ENCODE results near the gene GBE1.

DNA sequence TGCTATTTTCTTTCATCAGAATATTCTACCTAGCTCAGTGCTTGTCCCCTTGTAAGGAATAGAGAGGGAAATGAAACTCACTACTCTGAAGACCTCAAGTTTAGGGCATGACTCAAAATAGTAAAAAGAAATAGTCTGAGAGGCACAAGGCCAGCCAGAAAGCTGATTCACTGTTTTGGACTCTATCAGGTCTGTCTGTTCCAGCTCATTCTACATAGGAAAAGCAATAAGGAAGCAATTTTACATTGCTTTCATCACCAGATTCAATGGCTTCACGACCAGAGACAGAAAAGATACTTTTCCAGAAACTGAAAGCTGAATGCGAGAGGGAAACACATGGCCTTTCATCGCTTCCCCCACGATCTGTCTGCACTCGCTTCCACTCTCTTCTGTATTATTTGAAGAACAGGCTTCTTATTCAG, 276.0 kb downstream of the GBE1 start:
- TF ChIP-seq, protein P1, sequence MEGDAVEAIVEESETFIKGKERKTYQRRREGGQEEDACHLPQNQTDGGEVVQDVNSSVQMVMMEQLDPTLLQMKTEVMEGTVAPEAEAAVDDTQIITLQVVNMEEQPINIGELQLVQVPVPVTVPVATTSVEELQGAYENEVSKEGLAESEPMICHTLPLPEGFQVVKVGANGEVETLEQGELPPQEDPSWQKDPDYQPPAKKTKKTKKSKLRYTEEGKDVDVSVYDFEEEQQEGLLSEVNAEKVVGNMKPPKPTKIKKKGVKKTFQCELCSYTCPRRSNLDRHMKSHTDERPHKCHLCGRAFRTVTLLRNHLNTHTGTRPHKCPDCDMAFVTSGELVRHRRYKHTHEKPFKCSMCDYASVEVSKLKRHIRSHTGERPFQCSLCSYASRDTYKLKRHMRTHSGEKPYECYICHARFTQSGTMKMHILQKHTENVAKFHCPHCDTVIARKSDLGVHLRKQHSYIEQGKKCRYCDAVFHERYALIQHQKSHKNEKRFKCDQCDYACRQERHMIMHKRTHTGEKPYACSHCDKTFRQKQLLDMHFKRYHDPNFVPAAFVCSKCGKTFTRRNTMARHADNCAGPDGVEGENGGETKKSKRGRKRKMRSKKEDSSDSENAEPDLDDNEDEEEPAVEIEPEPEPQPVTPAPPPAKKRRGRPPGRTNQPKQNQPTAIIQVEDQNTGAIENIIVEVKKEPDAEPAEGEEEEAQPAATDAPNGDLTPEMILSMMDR (IDR thresholded peaks at IDR 0.05) = no peak
- TF ChIP-seq KAT7 (CRISPR knock-in tag; IDR thresholded peaks at IDR 0.05; ENCODE audit: borderline replicate concordance) (no peak), USF2 (CRISPR knock-in tag; IDR thresholded peaks at IDR 0.05) (no peak), TCF7 (CRISPR knock-in tag; IDR thresholded peaks at IDR 0.05; ENCODE audit: low read depth) (no peak), ZNF281 (CRISPR knock-in tag; IDR thresholded peaks at IDR 0.05) (no peak), NFYB (CRISPR knock-in tag; conservative IDR thresholded peaks at IDR 0.05; ENCODE audit: low read depth) (no peak), ESRRA (CRISPR knock-in tag; IDR thresholded peaks at IDR 0.05; ENCODE audit: borderline replicate concordance) (no peak), PRDM15 (CRISPR knock-in tag; IDR thresholded peaks at IDR 0.05) (no peak), HMGA2 (CRISPR knock-in tag; IDR thresholded peaks at IDR 0.05) (no peak), ZNF423 (CRISPR knock-in tag; IDR thresholded peaks at IDR 0.05) (no peak)
- TF ChIP-seq, protein P2, sequence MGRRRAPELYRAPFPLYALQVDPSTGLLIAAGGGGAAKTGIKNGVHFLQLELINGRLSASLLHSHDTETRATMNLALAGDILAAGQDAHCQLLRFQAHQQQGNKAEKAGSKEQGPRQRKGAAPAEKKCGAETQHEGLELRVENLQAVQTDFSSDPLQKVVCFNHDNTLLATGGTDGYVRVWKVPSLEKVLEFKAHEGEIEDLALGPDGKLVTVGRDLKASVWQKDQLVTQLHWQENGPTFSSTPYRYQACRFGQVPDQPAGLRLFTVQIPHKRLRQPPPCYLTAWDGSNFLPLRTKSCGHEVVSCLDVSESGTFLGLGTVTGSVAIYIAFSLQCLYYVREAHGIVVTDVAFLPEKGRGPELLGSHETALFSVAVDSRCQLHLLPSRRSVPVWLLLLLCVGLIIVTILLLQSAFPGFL (CRISPR knock-in tag; IDR thresholded peaks at IDR 0.05; ENCODE audit: borderline replicate concordance) = no peak
- TF ChIP-seq, protein P3, sequence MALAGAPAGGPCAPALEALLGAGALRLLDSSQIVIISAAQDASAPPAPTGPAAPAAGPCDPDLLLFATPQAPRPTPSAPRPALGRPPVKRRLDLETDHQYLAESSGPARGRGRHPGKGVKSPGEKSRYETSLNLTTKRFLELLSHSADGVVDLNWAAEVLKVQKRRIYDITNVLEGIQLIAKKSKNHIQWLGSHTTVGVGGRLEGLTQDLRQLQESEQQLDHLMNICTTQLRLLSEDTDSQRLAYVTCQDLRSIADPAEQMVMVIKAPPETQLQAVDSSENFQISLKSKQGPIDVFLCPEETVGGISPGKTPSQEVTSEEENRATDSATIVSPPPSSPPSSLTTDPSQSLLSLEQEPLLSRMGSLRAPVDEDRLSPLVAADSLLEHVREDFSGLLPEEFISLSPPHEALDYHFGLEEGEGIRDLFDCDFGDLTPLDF (CRISPR knock-in tag; IDR thresholded peaks at IDR 0.05) = no peak
- TF ChIP-seq, protein P4, sequence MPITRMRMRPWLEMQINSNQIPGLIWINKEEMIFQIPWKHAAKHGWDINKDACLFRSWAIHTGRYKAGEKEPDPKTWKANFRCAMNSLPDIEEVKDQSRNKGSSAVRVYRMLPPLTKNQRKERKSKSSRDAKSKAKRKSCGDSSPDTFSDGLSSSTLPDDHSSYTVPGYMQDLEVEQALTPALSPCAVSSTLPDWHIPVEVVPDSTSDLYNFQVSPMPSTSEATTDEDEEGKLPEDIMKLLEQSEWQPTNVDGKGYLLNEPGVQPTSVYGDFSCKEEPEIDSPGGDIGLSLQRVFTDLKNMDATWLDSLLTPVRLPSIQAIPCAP (CRISPR knock-in tag; IDR thresholded peaks at IDR 0.05) = no peak
- TF ChIP-seq, protein P5, sequence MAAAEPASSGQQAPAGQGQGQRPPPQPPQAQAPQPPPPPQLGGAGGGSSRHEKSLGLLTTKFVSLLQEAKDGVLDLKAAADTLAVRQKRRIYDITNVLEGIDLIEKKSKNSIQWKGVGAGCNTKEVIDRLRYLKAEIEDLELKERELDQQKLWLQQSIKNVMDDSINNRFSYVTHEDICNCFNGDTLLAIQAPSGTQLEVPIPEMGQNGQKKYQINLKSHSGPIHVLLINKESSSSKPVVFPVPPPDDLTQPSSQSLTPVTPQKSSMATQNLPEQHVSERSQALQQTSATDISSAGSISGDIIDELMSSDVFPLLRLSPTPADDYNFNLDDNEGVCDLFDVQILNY (CRISPR knock-in tag; IDR thresholded peaks at IDR 0.05) = no peak
